HCT116 (cell line): ENCODE data around the gene MLXIPL.

ENCODE experiments used
- CEBPB ChIP-seq: IDR thresholded peaks from 2 replicates; pipeline ENCODE4 v1.6.1; 2012; ENCODE audit warnings: low read depth
- CTCF ChIP-seq, 3 experiments: fragments of 200-600 bp in 1 of 3; sonication (generic) in 1 of 3; IDR thresholded peaks in 2 of 3; conservative IDR thresholded peaks in 1 of 3; 2 replicates each; pipeline ENCODE4 v1.5.1; 2012 to 2017; ENCODE audit warnings: low read depth in 2 of 3, low read length in 2 of 3, antibody characterized with exemption in 1 of 3, borderline replicate concordance in 1 of 3, control low read depth in 1 of 3, mild to moderate bottlenecking in 1 of 3, mixed read lengths in 1 of 3, mixed run types in 1 of 3, moderate library complexity in 1 of 3; ENCODE audit not compliant: insufficient read depth in 1 of 3
- EGR1 ChIP-seq: IDR thresholded peaks from 2 replicates; pipeline ENCODE4 v1.6.1; 2012; ENCODE audit warnings: low read depth
- EZH2 ChIP-seq: fragments of 200-600 bp; sonication (generic); IDR thresholded peaks from 2 replicates; pipeline ENCODE4 v1.6.1; 2017; ENCODE audit warnings: antibody characterized with exemption, mixed run types
- EZH2phosphoT487 ChIP-seq: fragments of 200-600 bp; IDR thresholded peaks from 2 replicates; pipeline ENCODE4 v1.6.1; 2018; ENCODE audit warnings: antibody characterized with exemption, borderline replicate concordance
- MAX ChIP-seq: IDR thresholded peaks from 2 replicates; pipeline ENCODE4 v1.6.1; 2012
- POLR2A ChIP-seq: IDR thresholded peaks from 2 replicates; pipeline ENCODE4 v1.7.0; 2011; ENCODE audit warnings: borderline replicate concordance; ENCODE audit not compliant: insufficient read depth, insufficient read length; ENCODE audit errors: extremely low read depth
- POLR2AphosphoS5 ChIP-seq: IDR thresholded peaks from 2 replicates; pipeline ENCODE4 v1.6.1; 2011; ENCODE audit warnings: mild to moderate bottlenecking, low read depth, low read length, moderate library complexity
- REST ChIP-seq: IDR thresholded peaks from 2 replicates; pipeline ENCODE4 v1.6.1; 2012; ENCODE audit warnings: low read depth
- SIN3A ChIP-seq: IDR thresholded peaks from 2 replicates; pipeline ENCODE4 v1.6.1; 2012; ENCODE audit warnings: low read depth
- SP1 ChIP-seq: IDR thresholded peaks from 2 replicates; pipeline ENCODE4 v1.6.1; 2012; ENCODE audit warnings: low read depth
- SRF ChIP-seq: IDR thresholded peaks from 2 replicates; pipeline ENCODE4 v1.6.1; 2012; ENCODE audit warnings: low read depth
- YY1 ChIP-seq: IDR thresholded peaks from 2 replicates; pipeline ENCODE4 v1.6.1; 2011; ENCODE audit warnings: low read length, low read depth, moderate library complexity, mild to moderate bottlenecking; ENCODE audit not compliant: insufficient replicate concordance; ENCODE audit errors: extremely low read depth
- ZNF274 ChIP-seq: fragments of 200-500 bp; sonication (Bioruptor generic); IDR thresholded peaks from 2 replicates; pipeline ENCODE4 v1.6.1; 2014; ENCODE audit warnings: mild to moderate bottlenecking, low read depth, low read length, inconsistent platforms

- TF ChIP-seq POLR2A (no peak), CTCF (IDR thresholded peaks at IDR 0.05 in 2 of 3, conservative IDR thresholded peaks at IDR 0.05 in 1 of 3; ENCODE audit: borderline replicate concordance in 1 of 3, insufficient read depth in 1 of 3, low read depth in 2 of 3, low read length in 2 of 3) (no peak), EZH2phosphoT487 (no peak), CEBPB (no peak), EZH2 (no peak), REST (no peak), SP1 (no peak), ZNF274 (no peak), EGR1 (no peak), POLR2AphosphoS5 (no peak), SRF (no peak), SIN3A (no peak), YY1 (no peak), MAX (no peak)
Observed at GRCh38 chr7:73628504-73628903, 4.2 kb upstream of the MLXIPL start.
